Measurements from ENCODE around the gene HMCN2. TPM values are rescaled to one million over a fixed set of nuclear protein-coding genes. Genes with fewer than 3 reads are reported as not detected.

Gene HMCN2
- total and polyA plus RNA-seq, 8 donors: 0.31 to 3.9 (median 0.68) TPM

GRCh38 chr9:130472184-130472705, 206.7 kb downstream of the HMCN2 start:
- H3K36me3 ChIP-seq: peaks cover 0 to 32% of the 10 kb centered on the region in 2 donors
- no peak for ATAC-seq

DNA sequence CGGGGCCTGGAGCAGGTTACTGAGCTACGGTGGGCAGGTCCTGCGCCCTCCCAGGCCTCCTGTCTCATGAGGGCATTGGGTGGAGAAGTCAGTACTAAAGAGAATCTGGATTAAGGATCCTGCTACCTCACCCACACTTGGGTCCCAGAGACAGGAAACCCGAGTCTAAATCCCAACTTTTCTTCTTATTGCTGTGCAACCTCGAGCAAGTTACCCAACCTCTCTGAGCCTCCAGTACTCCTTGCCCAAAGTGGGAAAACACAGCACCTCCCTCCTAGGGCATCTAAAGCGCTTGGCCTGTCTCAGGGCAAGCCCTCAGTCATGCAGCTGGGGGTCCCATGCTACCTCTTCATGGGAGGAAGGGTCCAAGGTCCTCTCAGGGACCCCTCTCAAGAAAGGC, 207.4 kb downstream of the HMCN2 start:
- no peak for TF ChIP-seq CTCF (IDR thresholded peaks at IDR 0.05)
- H3K9me3 ChIP-seq: no peaks in the 10 kb centered on the region
- intact Hi-C loops (cut with DNase I): no loop called here
- H3K36me3 ChIP-seq: peaks cover 0 to 37% of the 10 kb centered on the region in 2 donors
- H3K4me1 ChIP-seq: no peaks in the 10 kb centered on the region
- H3K27me3 ChIP-seq: peaks cover 0 to 55% of the 10 kb centered on the region in 2 donors
- DNase-seq (no peak), ATAC-seq (no peak)
- H3K27ac ChIP-seq: no peak overlapping the region
- no peak overlapping the region for H3K4me3 ChIP-seq

More at GRCh38 chr9:130472184-130472705, 206.7 kb downstream of the HMCN2 start:
- Histone ChIP-seq H3K27me3 (peaks cover 0 to 63% of the 10 kb centered on the region in 2 donors), H3K9me3 (no peaks in the 10 kb centered on the region), H3K27ac (no peak overlapping the region), H3K4me1 (no peaks in the 10 kb centered on the region), H3K4me3 (no peak overlapping the region)
- no peak for TF ChIP-seq CTCF (IDR thresholded peaks at IDR 0.05)
- intact Hi-C loops (cut with DNase I): no loop called here
- no peak for DNase-seq

DNA sequence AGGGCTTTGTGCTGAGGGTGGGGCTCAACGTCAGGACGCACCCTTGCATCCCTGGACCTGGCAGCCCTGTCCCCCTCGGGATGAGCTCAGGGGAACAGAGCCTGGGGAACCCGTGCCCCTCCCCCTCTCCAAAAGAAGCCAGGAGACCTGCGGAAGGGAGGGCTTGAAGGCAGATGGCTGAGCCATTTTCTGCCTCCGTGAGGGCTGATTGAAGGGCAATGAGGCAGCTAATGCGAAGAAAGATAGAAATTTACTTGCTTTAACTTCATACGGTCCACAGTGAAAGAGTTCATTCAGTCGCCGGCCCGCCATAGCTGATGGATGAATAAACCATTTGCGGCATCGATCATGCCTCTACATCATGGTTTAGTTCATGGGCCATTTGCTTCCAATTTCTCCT, 208.0 kb downstream of the HMCN2 start:
- intact Hi-C loops (cut with DNase I): no loop called here
- peaks cover 0 to 41% of the 10 kb centered on the region in 2 donors for H3K36me3 ChIP-seq
- no peak for ATAC-seq

GRCh38 chr9:130474106-130474505, 208.5 kb downstream of the HMCN2 start:
- ATAC-seq (no peak), DNase-seq (no peak)
- H3K36me3 ChIP-seq: peaks cover 0 to 41% of the 10 kb centered on the region in 2 donors
- H3K27ac ChIP-seq: no peak overlapping the region
- no peaks in the 10 kb centered on the region for H3K9me3 ChIP-seq
- intact Hi-C loops (cut with DNase I): no loop called here
- TF ChIP-seq CTCF (IDR thresholded peaks at IDR 0.05): no peak
- H3K4me3 ChIP-seq: no peak overlapping the region
- H3K27me3 ChIP-seq: peaks cover 0 to 46% of the 10 kb centered on the region in 2 donors
- no peaks in the 10 kb centered on the region for H3K4me1 ChIP-seq

More for the DNA sequence above, 208.0 kb downstream of the HMCN2 start:
- DNase-seq: no peak
- TF ChIP-seq CTCF (IDR thresholded peaks at IDR 0.05): no peak
- H3K9me3 ChIP-seq: no peaks in the 10 kb centered on the region
- no peaks in the 10 kb centered on the region for H3K4me1 ChIP-seq
- H3K4me3 ChIP-seq: no peak overlapping the region
- peaks cover 0 to 50% of the 10 kb centered on the region in 2 donors for H3K27me3 ChIP-seq
- H3K27ac ChIP-seq: no peak overlapping the region

GRCh38 chr9:130476151-130476730, 210.7 kb downstream of the HMCN2 start:
- no peak overlapping the region for H3K4me3 ChIP-seq
- H3K9me3 ChIP-seq: no peaks in the 10 kb centered on the region
- H3K27ac ChIP-seq: no peak overlapping the region
- no peaks in the 10 kb centered on the region for H3K4me1 ChIP-seq
- no peak for TF ChIP-seq CTCF (IDR thresholded peaks at IDR 0.05)
- H3K27me3 ChIP-seq: peaks cover 0 to 24% of the 10 kb centered on the region in 2 donors
- peaks cover 0 to 47% of the 10 kb centered on the region in 2 donors for H3K36me3 ChIP-seq
- ATAC-seq: no peak
- no peak for DNase-seq
- intact Hi-C loops (cut with DNase I): no loop called here

All from left lung (tissue), 10 donors.